B cell (primary cell): ENCODE measurements around the gene RPP38. TPM values are rescaled to one million over a fixed set of nuclear protein-coding genes. Genes with fewer than 3 reads are reported as not detected.

Experiments used
- ATAC-seq: fragments of 200-7000 bp; cut with Tn5 transposase; one replicate; pipeline ENCODE4 v1.10.0; 2021; ENCODE audit warnings: low read depth, mild to moderate bottlenecking, moderate number of reproducible peaks, moderate library complexity
- CTCF ChIA-PET: fragments of 350-600 bp; sonication (Branson Sonifier 250); formaldehyde crosslinking; loops from one replicate; lab custom pipeline; 2021; ENCODE audit warnings: antibody characterized with exemption, inconsistent platforms; lab: Charles Lee
- POLR2A ChIA-PET: fragments of 350-600 bp; sonication (Branson Sonifier 250); formaldehyde crosslinking; loops from one replicate; lab custom pipeline; 2021; ENCODE audit warnings: antibody characterized with exemption; lab: Charles Lee
- DNase-seq: peaks from one replicate; pipeline ENCODE4 v3.0.0; 2013
- H2AFZ ChIP-seq: 2 replicates; pipeline ENCODE4 v1.6.1; 2012; ENCODE audit warnings: mild to moderate bottlenecking, low read depth, low read length; ENCODE audit not compliant: insufficient read depth, poor library complexity, severe bottlenecking
- H3K27ac ChIP-seq, 2 donors: 1 replicate in 1 of 2; 2 replicates in 1 of 2; pipeline ENCODE4 v1.5.1; 2012 to 2013; ENCODE audit warnings: low read length in 2 of 2, mild to moderate bottlenecking in 2 of 2, moderate library complexity in 1 of 2
- H3K27me3 ChIP-seq, 4 experiments: fragments of 200-600 bp in 1 of 4; sonication (generic) in 1 of 4; replicated peaks in 1 of 4; 1 replicate in 2 of 4; 2 replicates in 2 of 4; pipeline versions ENCODE4 v1.6.1 to v1.7.0; 2013 to 2016; ENCODE audit warnings: low read length in 3 of 4, mild to moderate bottlenecking in 2 of 4, mixed read lengths in 1 of 4, moderate library complexity in 1 of 4; ENCODE audit not compliant: insufficient read depth in 4 of 4, control insufficient read depth in 3 of 4; ENCODE audit errors: control extremely low read depth in 1 of 4
- H3K36me3 ChIP-seq, 2 experiments: replicated peaks in 1 of 2; 1 replicate in 1 of 2; 2 replicates in 1 of 2; pipeline versions ENCODE4 v1.6.1 to v1.7.1; 2013; ENCODE audit warnings: low read length in 1 of 2; ENCODE audit not compliant: insufficient read depth in 2 of 2, control insufficient read depth in 1 of 2; ENCODE audit errors: control extremely low read depth in 1 of 2, extremely low read depth in 1 of 2
- H3K4me1 ChIP-seq, 2 donors: fragments of 200-600 bp in 1 of 2; sonication (generic) in 1 of 2; 1 replicate in 1 of 2; 2 replicates in 1 of 2; pipeline versions ENCODE4 v1.5.1 to v1.6.1; 2013 to 2017; ENCODE audit warnings: low read length in 2 of 2; ENCODE audit not compliant: control insufficient read depth in 2 of 2, insufficient read depth in 2 of 2
- H3K4me2 ChIP-seq: replicated peaks from 2 replicates; pipeline ENCODE3; 2012; ENCODE audit warnings: mild to moderate bottlenecking, low read depth, low read length; ENCODE audit not compliant: poor library complexity, severe bottlenecking
- H3K4me3 ChIP-seq, 5 experiments: fragments of 200-600 bp in 1 of 5; sonication (generic) in 1 of 5; 1 replicate in 3 of 5; 2 replicates in 2 of 5; pipeline versions ENCODE4 v1.5.1 to v1.7.0; 2011 to 2016; ENCODE audit warnings: low read length in 4 of 5, mild to moderate bottlenecking in 4 of 5, low read depth in 2 of 5, control low read depth in 1 of 5, moderate library complexity in 1 of 5; ENCODE audit not compliant: insufficient read depth in 1 of 5; ENCODE audit errors: control extremely low read depth in 1 of 5, extremely low read depth in 1 of 5
- H3K79me2 ChIP-seq: fragments of 200-600 bp; sonication (generic); one replicate; pipeline ENCODE4 v1.6.0; 2016; ENCODE audit warnings: low read length; ENCODE audit not compliant: control insufficient read depth, insufficient read depth
- H3K9ac ChIP-seq: fragments of 200-600 bp; sonication (generic); 2 replicates; pipeline ENCODE4 v1.6.1; 2017; ENCODE audit warnings: mild to moderate bottlenecking, low read length, moderate library complexity
- H3K9me3 ChIP-seq, 3 donors: one replicate each; pipeline versions ENCODE4 v1.6.1 to v1.7.1; 2013; ENCODE audit warnings: low read length in 2 of 3; ENCODE audit not compliant: control insufficient read depth in 2 of 3, insufficient read depth in 1 of 3; ENCODE audit errors: control extremely low read depth in 1 of 3
- H4K20me1 ChIP-seq: 2 replicates; pipeline ENCODE4 v1.6.0; 2012; ENCODE audit warnings: mild to moderate bottlenecking, low read length; ENCODE audit not compliant: insufficient read depth, control insufficient read depth, poor library complexity, severe bottlenecking
- H3K27ac Mint-ChIP-seq: one replicate; pipeline ENCODE4 v1.8.0; 2021; ENCODE audit warnings: mixed read lengths
- H3K27me3 Mint-ChIP-seq: one replicate; pipeline ENCODE4 v1.8.0; 2021; ENCODE audit warnings: mixed read lengths
- H3K4me1 Mint-ChIP-seq: one replicate; pipeline ENCODE4 v1.8.0; 2021; ENCODE audit warnings: mixed read lengths
- H3K4me3 Mint-ChIP-seq: one replicate; pipeline ENCODE4 v1.8.0; 2021; ENCODE audit warnings: mixed read lengths
- H3K9me3 Mint-ChIP-seq: one replicate; pipeline ENCODE4 v1.8.0; 2022; ENCODE audit warnings: mixed read lengths; ENCODE audit not compliant: insufficient read depth
- CTCF ChIP-seq: fragments of 200-600 bp; IDR thresholded peaks from one replicate; pipeline ENCODE4 v1.8.0; 2022; ENCODE audit warnings: antibody characterized with exemption, mild to moderate bottlenecking
- EZH2 ChIP-seq: IDR thresholded peaks from 2 replicates; pipeline ENCODE4 v1.6.1; 2012; ENCODE audit warnings: borderline replicate concordance, low read depth, mild to moderate bottlenecking, moderate library complexity, low read length; ENCODE audit not compliant: insufficient read depth, poor library complexity, severe bottlenecking
- WGBS: methylation state at CpG from one replicate; pipeline ENCODE4 v1.1.5; 2013; ENCODE audit warnings: missing lambda C conversion rate; ENCODE audit not compliant: insufficient coverage; 5-methylcytosine and 5-hydroxymethylcytosine counted together
- intact Hi-C: fragments of 100-400 bp; cut with micrococcal nuclease; formaldehyde crosslinking; loops from one replicate; pipeline ENCODE4 v1.10.0; 2022
- polyA plus RNA-seq: library from polyadenylated mRNA; depleted of rRNA; stranded (reverse); fragments of >200 nt; gene quantifications from 2 replicates; pipeline ENCODE4 v1.2.3, GENCODE V29; 2012
- total RNA-seq, 2 donors: library from RNA; stranded (reverse); fragments of 120-200 nt in 1 of 2; gene quantifications; 1 replicate in 1 of 2; 2 replicates in 1 of 2; pipeline versions ENCODE4 v1.2.3 to v1.2.4, GENCODE V29; 2013 to 2022

Gene RPP38
- total and polyA plus RNA-seq, 2 donors (not counting 1 experiment from before 2014, with no cell fraction given): 12.7 to 24.8 TPM

DNA sequence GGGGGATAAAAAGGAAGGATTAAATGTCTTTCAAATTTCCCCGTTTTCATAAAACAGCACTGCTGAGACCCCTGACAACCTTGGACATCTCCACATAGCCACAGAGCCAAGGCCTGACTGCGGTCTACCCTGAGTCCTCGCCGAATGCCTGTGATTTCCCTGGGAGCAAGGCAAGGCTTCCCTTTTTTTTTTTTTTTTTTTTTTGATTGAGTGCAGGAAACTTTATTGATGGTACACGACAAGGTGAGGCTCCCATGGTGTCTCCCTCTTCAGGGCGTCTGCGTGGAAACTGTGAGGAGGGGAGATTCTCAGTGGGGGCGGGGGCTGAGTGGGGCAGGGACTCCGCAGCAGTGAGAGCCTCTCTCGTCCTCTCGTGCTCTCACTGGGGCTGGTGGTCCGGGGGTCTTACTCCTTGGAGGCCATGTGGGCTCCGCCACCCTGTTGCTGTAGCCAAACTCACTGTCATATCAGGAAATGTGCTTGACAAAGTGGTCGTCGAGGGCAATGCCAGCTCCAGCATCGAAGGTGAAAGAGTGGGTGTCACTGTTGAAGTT, 4.2 kb upstream of the RPP38 start:
- Histone ChIP-seq H3K27ac (no peak overlapping the region), H4K20me1 (no peaks in the 10 kb centered on the region), H3K9ac (no peak overlapping the region), H3K79me2 (peaks cover under 1% of the 10 kb centered on the region), H3K9me3 (no peaks in the 10 kb centered on the region), H3K36me3 (no peaks in the 10 kb centered on the region), H3K4me1 (peaks cover 6 to 18% of the 10 kb centered on the region in 2 donors), H3K4me2 (no peak overlapping the region), H2AFZ (no peak overlapping the region), H3K4me3 (no peak overlapping the region), H3K27me3 (no peaks in the 10 kb centered on the region)
- POLR2A ChIA-PET: no interaction called here
- H3K4me1 Mint-ChIP-seq: peaks cover 13% of the 10 kb centered on the region
- no peak for DNase-seq
- CTCF ChIA-PET: no interaction called here
- no peaks in the 10 kb centered on the region for H3K9me3 Mint-ChIP-seq
- WGBS: 91% methylated on average over 11 of the region's 16 CpGs
- H3K4me3 Mint-ChIP-seq: no peak overlapping the region
- H3K27ac Mint-ChIP-seq: no peak overlapping the region
- intact Hi-C loops: no loop called here
- no peak for ATAC-seq
- H3K27me3 Mint-ChIP-seq: no peaks in the 10 kb centered on the region
- TF ChIP-seq EZH2: no peak
- TF ChIP-seq CTCF: no peak

DNA sequence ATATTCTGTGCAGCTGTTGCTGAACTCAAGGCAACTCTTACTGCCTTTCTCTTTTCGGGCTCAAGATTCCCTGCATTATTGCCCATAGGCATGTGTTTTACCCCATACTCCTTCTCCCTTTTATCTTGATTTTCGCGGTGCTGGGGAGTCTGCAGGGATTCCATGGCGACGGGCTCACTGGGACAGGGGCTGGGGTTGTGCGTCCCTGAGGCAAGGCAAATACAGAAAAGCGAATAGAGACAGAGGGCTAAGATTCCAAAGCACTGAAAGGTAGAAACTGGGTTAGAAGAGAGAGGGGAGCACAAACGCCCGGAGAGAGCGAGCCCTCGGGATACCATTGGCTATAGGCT, 519 bp upstream of the RPP38 start:
- ChIA-PET POLR2A (no interaction called here), CTCF (interaction anchor here (1.2 kb wide), 1 partner anchor 70 kb away, joined by 3 read pairs; no protein-coding TSS in a partner anchor)
- H3K4me3 Mint-ChIP-seq: peak overlapping the region; percentile 93
- no peaks in the 10 kb centered on the region for H3K27me3 Mint-ChIP-seq
- no peak for TF ChIP-seq CTCF
- no peak for TF ChIP-seq EZH2
- peaks cover 37% of the 10 kb centered on the region for H3K79me2 ChIP-seq
- H3K4me3 ChIP-seq: peak overlapping the region; percentile 41 to 89 (median 85)
- no peaks in the 10 kb centered on the region for H3K9me3 Mint-ChIP-seq
- H2AFZ ChIP-seq: peak overlapping the region; percentile 81
- peaks cover 26% of the 10 kb centered on the region for H3K4me1 Mint-ChIP-seq
- H3K36me3 ChIP-seq: peaks cover 1 to 14% of the 10 kb centered on the region in 2 experiments
- peak overlapping the region; percentile 93 for H3K4me2 ChIP-seq
- ATAC-seq (peak; percentile 13), DNase-seq (no peak)
- peaks cover 23 to 27% of the 10 kb centered on the region in 2 donors for H3K4me1 ChIP-seq
- H4K20me1 ChIP-seq: peaks cover 33% of the 10 kb centered on the region
- peak overlapping the region; percentile 92 to 96 for H3K27ac ChIP-seq
- WGBS: under 1% methylated on average over 11 of the region's 11 CpGs
- peak overlapping the region; percentile 92 for H3K9ac ChIP-seq
- no peaks in the 10 kb centered on the region for H3K9me3 ChIP-seq
- intact Hi-C loops: loop anchor here (1.0 to 2.0 kb wide), 6 partner anchors 8 to 258 kb away; partner anchors contain the start of genes ACBD7, CDNF, HSPA14 and MEIG1
- H3K27ac Mint-ChIP-seq: peak overlapping the region; percentile 94
- H3K27me3 ChIP-seq: no peaks in the 10 kb centered on the region
